CD1c-positive myeloid dendritic cell (primary cell): Measurements from ENCODE around the gene SPATA31A7.
"Not testable (repeated sequence)": the region's sequence is repeated elsewhere in the genome, so short reads cannot be mapped to it uniquely, and the experiment has no call there.

Experiments
- DNase-seq: peaks from one replicate; pipeline ENCODE4 v3.0.0-alpha.2; 2016; ENCODE audit errors: extremely low spot score

The SPATA31A7 gene

DNA sequence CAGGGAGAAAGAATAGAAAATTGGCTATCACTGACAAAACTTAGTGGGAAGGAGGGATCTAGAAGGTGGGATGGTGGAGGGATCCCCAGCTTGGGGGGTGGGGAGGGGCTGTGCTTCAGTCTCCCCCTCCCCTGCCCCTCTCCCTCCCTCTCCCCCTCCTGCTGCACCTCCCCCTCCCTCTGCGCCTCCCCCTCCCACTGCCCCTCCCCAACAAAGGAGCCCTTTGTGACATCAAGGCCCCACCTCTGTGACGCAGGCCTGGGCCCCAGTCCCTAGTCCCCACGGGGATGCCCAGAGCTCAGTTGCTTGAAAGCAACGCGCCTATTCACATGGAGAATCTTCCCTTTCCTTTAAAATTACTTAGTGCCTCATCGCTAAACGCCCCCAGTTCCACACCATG lies at the start of gene SPATA31A7:
Gene SPATA31A7 (plus strand): TSS at position 301 of the 400 bp plus-strand sequence. CDS start 29 bp downstream, at position 330.
- DNase-seq: not testable (repeated sequence)

DNA sequence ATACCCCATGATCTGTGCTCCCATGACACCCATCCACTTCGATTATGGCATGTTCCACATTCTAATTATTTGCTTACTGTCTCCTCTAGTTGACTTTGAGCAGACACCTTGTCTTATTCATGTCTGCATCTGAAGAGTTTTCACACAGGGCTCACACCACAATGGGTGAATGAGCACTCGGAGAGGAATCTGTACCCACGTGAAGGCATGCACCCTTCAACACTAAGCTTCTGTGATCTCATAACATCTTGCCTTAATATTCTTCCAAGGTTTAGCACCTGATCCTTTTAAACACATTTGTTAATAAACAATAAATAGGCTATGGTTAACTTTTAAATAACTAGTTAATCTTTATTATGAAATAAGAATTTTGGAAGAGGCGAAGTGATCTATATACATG lies 36.6 kb downstream of the SPATA31A7 start:
- DNase-seq: not testable (repeated sequence)
